Hematopoietic multipotent progenitor cell treated with erythropoietin and hydrocortisone succinate and interleukin-3 and kit ligand, for 17 days (in vitro differentiated cells): ENCODE data around the gene ZMYM5.
"Not testable (repeated sequence)": the region's sequence is repeated elsewhere in the genome, so short reads cannot be mapped to it uniquely, and the experiment has no call there.

Source experiments
- DNase-seq: peaks from one replicate; pipeline ENCODE4 v3.0.0-alpha.2; 2015; ENCODE audit warnings: low spot score

Gene ZMYM5

DNA sequence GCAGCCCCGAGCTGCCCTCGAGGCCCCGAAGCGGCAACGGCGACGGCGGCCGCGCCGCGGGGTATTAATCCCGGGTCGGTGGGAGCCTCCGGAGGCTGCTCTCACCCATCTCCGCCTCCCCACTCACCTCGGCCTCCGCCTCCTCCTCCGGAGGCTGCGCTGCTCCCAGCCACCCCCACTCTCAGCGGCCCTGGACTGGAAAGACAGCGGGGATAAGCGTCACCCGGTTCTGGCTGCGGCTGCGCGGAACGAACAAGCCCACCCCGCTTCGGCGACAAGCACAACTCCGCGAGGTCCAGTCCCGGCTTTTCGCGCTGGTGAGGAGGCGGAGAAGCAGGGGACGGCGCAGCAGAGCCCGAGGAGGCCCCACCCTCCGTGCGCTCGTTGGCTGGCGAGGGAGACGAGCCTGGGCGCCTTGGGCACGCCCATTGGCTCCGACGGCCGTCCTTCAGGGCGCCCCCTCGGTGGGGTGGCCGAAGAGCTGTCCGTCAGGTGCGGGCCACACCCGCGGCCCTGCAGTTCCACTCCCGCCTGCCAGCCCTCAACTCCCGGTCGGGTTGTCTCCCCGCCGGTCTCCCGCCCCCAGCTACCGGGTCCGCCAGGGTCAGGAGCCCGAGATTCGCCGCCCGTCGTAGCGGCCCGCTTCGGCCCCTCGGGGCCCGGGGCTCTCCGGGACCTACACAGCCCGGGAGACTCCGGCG is at the start of gene ZMYM5:
Gene ZMYM5, minus strand, starts transcription at position 327 of the 701 bp plus-strand sequence. CDS start 11,469 bp downstream, outside the sequence.
- peak; percentile 94 for DNase-seq

- DNase-seq = no peak
Measured at GRCh38 chr13:19910336-19911072, 47.1 kb upstream of the ZMYM5 start.

DNA sequence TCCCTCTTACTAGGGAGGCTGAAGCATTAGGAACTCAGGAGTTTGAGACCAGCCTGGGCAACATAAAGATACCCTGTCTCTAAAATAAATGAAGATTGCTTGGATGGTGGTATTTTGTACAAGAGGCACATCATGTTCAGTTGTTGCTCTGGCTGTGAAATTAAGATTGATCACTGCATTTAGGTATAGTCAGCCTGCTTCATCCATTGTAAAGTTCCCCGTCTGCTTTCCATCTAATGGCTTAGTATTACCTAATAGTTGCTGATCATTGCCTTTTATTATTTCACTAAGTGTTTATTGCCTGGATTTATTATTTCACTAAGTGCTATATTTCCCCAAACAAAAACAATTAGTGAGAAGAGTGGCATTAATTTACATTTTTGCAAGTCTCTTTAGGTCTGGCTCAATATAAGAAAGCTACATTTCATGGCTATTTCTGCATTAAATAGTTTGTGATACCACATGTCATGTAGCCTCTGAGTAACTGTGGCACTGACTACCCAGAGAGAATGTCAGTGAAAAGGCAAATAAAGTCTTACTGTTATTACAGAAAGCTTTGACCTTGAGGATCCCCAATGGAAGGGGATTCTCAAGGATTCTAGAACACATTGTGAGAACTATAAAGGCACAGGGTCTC is 45.0 kb upstream of the ZMYM5 start:
- no peak for DNase-seq

- DNase-seq = not testable (repeated sequence)
Measured at GRCh38 chr13:19905487-19906195, 42.2 kb upstream of the ZMYM5 start.

GRCh38 chr13:19890030-19890429 is 26.6 kb upstream of the ZMYM5 start:
- DNase-seq = no peak

DNA sequence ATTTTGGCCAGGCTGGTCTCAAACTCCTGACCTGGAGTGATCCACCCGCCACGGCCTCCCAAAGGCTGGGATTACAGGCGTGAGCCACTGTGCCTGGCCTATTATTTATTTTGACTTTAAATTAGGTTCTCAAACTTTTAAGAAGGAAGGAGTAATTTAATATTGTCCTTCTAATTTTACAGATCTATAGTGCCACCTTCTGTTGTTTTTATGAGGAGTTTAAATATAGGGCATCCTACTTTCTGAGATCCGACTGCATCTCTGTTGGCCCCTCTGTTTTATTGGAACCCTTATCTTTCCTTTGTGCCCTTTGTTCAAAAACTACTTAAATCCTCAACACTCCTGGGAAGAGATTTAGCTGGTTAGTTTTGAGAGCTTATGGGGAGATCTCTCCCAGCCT is 25.4 kb upstream of the ZMYM5 start:
- DNase-seq = peak; percentile 19

DNA sequence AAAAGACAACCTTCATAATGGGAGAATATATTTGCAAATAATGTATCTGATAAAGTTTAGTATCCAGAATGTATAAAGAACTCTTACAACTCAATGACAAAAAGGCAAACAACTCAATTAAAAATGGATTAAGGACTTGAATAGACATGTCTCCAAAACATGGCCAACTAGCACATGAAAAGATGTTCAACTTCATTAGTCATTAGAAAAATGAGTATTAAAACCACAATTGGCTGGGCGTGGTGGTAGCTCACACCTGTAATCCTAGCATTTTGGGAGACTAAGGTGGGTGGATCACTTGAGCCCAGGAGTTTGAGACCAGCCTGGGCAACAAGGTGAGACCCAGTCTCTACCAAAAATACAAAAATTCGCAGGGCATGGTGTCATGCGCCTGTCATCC is 18.8 kb upstream of the ZMYM5 start:
- DNase-seq = no peak

DNA sequence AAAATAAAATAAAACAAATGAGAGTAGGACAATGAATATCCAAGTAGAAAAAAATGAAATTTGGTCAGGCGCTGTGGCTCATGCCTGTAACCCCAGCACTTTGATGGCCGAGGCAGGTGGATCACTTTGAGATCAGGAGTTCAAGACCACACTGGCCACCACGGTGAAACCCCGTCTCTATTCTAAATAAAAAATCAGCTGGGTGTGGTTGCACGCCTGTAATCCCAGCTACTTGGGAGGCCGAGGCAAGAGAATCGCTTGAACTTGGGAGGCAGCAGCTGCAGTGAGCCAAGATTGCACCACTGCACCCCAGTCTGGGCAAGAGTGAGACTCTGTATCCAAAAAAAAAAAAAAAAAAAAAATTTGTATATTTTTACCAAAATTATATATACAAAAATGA is 18.2 kb upstream of the ZMYM5 start:
- DNase-seq = no peak

DNA sequence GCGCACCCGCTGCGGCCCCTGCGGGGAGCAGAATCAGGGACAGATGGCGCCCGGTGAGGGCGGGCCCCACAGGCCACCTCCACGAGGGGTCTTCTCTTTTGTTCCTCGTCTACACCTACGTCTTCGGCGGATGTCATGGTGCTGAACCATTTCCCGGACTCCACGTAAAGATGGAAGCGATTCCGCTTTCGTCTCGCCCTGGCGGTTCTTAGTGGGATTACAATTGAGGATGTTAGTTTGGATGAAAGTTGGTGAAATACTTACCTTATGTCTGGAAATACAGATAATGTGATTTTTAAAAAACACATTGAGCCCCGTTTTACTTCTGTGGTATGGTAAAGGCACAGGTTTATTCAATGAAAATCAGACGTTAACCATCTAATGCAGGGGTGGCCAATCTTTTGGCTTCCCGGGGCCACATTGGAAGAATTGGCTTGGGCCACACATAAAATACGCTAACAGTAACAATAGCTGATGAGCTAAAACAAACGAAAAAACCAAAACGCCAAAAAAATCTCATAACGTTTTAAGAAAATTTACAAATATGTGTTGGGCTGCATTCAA is 1.4 kb upstream of the ZMYM5 start:
- DNase-seq = peak; percentile 83

DNA sequence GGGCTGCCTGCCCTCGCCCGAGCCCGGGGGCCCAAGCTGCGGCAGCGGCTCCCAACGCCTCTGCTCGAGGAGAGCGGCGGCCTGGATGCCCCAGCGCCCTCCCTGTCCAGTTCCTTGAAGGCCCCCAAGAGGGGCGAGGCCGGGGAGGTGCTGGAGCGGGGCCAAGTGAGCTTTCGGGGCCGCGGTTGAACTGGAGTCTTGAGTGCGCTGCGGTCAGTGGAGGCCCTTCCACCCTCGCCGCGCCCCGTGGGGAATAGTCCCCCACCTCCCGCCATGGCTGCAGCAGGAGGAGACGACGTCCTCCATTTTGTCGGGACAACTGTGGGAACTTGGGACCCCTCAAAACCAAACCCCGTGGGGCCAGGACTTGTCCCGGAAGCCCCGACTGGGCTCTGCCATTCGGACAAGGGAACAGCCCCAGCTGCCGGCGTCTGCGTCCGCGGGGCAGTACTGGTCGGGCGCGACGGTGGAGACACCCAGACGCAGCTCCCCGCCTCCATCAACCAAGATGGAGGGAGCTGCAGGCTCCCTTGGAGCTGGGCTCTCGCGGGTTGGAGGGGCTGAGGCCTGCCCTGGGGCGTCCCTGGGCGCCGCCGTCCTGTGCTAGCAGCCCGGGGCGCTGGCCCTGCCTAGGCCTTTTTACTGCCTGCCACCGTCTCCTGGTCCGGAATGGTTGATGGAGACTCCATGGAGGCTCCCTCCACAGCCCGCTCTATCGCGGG is 736 bp upstream of the ZMYM5 start:
- DNase-seq = peak; percentile 77

- peak; percentile 57 for DNase-seq
Measured at GRCh38 chr13:19862481-19863313, 752 bp downstream of the ZMYM5 start.

GRCh38 chr13:19861762-19862161 is 1.7 kb downstream of the ZMYM5 start:
- no peak for DNase-seq

DNA sequence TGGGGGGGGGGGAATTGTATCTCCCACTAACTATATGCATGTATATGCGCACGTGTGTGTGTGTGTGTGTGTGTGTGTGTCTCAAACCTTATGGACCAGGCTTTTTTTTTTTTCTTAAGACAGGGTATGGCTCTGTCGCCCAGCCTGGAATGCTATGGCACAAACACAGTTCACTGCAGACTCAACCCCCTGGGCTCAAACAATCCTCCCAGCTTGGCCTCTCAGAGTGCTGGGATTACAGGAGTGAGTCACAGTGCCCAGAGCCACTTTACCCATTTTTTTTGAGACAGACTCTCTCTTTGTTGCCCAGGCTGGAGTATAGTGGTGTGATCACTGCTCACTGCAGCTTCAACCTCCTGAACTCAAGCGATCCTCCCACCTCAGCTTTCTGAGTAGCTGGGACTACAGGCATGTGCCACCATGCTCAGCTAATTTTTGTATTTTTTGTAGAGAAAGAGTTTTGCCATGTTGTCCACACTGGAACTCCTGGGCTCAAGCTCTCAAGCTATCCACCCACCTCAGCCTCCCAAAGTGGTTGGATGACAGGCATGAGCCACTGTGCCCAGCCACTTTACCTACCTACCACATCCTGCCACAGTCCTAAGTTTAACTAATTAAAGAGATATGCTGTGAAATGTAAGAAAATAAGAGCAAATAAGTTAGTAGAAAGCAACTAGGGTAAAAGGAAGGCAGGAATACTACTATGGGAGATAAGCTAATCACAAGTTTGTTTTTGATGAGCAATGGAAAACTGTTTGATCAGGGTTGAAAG is 2.4 kb downstream of the ZMYM5 start:
- DNase-seq = peak; percentile 35

- DNase-seq = not testable (repeated sequence)
Measured at GRCh38 chr13:19857637-19858036, 5.8 kb downstream of the ZMYM5 start.

DNA sequence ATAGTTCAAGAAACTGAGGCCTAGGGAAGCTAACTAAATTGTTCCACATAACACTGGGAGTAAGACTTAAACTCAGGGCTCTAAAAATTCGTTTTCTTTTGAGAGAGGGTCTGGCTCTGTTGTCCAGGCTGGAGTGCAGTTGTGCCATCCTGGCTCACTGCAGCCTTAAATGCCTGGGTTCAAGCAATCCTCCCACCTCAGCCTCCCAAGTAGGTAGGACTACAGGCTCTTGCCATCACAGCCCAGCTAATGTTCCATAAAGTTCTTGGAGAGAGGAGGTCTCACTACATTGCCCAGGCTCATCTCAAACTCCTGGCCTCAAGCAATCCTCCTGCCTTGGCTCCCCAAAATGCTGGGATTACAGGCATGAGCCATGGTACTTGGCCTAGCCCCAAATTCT is 10.7 kb downstream of the ZMYM5 start:
- DNase-seq = no peak

GRCh38 chr13:19845758-19846157 is 17.7 kb downstream of the ZMYM5 start:
- peak; percentile 74 for DNase-seq

GRCh38 chr13:19838865-19839275 is 24.6 kb downstream of the ZMYM5 start:
- DNase-seq = no peak

DNA sequence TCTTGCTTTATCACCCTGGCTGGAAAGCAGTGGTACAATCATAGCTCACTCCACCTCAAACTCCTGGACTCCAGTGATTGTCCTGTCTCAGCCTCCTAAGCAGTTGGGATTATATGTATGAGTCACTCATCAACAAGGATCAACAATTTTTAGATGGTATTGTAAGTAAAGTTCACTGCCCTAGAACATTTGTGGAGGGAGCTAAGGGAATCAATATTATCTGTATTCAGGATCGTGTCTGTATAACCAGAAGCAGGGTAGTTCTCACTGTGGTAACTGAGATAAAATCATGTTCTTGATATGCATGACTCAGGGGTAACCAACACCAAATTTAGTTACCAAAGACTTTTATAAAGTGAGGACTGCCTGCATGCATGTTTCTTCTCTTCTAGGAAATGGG is 27.0 kb downstream of the ZMYM5 start:
- DNase-seq = no peak

DNA sequence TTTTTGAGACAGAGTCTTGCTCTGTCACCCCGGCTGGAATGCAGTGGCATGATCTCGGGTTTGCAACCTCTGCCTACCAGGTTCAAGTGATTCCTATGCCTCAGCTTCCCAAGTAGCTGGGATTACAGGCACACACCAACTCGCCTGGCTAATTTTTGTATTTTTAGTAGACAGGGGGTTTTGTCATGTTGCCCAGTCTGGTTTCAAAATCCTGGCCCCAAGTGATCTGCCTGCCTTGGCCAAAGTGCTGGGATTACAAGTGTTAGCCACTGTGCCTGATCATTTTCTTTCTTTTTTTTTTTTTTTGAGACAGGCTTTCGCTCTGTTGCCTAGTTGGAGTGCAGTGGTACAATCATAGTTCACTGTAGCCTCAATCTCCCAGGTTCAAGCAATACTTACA is 28.7 kb downstream of the ZMYM5 start:
- no peak for DNase-seq

- no peak for DNase-seq
Measured at GRCh38 chr13:19822673-19823072, 40.8 kb downstream of the ZMYM5 start.
